Stimulated activated CD4-positive, alpha-beta T cell treated with anti-CD3 and anti-CD28 coated beads, TNF-alpha, amount 100 ng/mL, for 1 hour (primary cell): ENCODE data around the gene ENAM.
A peak's percentile ranks its signal among the peaks of the same experiment; 100 is the strongest.

Experiments used
- DNase-seq, 3 donors: peaks; one replicate each; pipeline ENCODE4 v3.0.0-alpha.2; 2020; ENCODE audit warnings: low read depth in 3 of 3, low spot score in 1 of 3

The ENAM gene

DNA sequence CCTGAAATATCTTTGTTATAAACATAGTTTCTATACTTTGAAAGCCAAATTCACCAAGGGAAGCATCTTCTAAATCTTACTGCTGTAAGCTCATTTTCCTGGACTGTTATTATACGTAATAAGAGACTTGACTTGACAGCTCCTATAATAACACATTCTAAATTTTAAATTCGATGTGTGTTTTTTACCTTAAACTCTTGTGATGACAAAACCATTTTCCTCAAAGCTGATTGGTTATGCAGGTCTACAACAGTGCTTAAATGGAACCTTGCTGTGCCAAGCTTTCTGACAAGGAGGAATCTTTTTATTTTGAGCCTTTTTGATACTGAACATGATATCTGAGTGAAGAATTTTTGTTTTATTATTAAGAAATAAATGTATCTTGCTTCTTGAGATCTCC lies at the start of gene ENAM:
Gene ENAM, plus strand, starts transcription at position 301 of the 400 bp plus-strand sequence. CDS start 757 bp downstream, outside the sequence.
- no peak for DNase-seq

- DNase-seq: no peak
Measured at GRCh38 chr4:70581980-70582379, 46.6 kb upstream of the ENAM start.

DNA sequence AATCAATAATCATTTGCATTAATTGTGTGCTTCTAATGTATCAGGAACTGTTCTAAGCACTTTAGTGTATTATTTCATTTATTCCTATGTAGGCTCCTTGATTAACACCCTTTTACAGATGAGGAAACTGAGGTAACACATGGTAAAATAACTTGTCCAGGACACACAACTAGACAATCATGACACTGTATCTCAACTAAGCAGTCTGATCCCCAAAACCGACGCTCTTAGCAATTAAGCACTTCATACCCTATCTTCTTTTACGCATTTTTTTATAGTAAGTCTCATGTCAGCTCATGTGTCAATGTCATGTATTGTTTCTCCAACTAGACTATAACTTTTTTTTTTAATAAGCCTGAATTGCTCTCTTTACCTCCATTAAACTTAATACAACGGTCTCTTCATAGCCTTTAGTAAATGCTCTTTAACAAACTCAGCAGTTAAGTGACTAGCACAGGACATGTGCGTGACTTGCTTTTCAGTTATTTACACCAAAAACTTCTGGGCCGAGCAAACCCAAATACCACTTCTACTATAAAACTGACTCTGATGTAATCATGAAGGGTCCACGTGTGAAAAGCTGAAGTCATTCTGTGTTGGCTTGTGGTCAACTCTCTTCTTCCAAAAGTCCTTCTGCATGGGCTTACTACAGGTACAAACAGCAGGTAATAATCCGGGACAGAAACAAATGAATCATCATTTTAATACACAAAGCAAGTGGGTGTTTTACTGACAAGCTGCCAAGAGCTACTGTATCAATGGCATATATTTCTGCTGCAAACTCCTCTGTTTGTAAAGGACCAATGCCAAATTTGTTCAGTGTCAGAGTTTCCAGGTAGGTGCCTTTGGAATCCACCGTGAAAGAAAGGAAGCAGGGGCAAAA lies 44.4 kb upstream of the ENAM start:
- DNase-seq: no peak

DNA sequence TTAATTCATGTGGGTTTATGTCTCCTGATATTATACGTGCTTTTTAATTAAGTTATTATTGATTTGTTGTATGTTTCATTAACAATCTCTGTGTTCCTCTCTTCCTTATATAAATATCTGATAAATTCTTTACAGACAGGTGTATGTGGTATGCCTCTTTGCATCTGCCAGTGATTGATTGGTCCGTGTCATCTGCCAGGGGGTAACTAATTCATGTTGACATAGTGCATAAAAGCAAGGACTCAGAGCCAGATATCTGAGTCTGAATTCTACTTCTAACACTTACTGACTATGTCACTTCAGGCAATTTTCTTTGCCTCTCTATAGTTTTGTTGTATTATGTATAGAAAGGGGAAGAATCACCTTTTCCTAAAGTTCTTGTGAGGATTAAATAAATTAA lies 41.7 kb upstream of the ENAM start:
- DNase-seq: no peak

DNA sequence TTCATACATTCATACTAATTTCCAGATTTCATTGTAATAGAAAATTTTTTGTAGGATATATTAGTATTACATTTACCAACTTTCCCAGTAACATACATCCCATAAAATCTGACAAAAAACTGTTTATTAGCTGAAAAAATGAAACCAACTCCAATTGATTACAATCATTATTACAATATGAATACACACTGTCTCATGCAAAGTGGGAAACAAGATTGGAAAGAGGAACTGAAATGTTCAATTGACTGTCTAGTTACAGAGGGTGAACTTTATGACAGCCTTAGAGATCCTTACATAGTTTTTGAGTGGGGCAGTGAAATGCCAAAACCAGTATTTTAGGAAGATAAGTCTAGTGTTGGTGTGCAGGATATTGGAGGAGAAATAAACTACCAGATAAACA lies 38.8 kb upstream of the ENAM start:
- no peak for DNase-seq

- no peak for DNase-seq
Measured at GRCh38 chr4:70591955-70592582, 36.5 kb upstream of the ENAM start, which contains the start of gene AMBN. AMBN (plus strand) TSS chr4:70592256; CDS start chr4:70592359, 103 bp downstream.

- no peak for DNase-seq
Measured at GRCh38 chr4:70594196-70594595, 34.3 kb upstream of the ENAM start.

DNA sequence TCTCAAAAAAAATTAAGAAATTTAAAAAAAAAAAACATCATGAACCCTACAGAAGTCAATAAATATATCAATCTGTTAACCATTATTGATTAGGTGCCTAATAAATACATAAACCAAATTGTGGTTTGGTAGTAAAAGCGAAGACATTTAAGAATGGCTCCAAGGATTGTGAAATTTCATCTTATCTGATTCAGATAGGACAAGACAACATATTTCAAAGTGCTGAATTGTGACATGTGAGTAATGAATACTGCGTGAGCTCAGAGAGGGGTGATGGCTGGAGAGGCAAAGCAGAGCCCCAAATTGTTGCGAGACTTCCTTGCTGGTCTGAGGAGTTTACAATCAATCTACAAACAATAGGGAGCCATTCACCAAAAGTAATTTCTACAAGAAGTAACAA lies 28.2 kb upstream of the ENAM start:
- no peak for DNase-seq

GRCh38 chr4:70600977-70601376 lies 27.6 kb upstream of the ENAM start:
- no peak for DNase-seq

DNA sequence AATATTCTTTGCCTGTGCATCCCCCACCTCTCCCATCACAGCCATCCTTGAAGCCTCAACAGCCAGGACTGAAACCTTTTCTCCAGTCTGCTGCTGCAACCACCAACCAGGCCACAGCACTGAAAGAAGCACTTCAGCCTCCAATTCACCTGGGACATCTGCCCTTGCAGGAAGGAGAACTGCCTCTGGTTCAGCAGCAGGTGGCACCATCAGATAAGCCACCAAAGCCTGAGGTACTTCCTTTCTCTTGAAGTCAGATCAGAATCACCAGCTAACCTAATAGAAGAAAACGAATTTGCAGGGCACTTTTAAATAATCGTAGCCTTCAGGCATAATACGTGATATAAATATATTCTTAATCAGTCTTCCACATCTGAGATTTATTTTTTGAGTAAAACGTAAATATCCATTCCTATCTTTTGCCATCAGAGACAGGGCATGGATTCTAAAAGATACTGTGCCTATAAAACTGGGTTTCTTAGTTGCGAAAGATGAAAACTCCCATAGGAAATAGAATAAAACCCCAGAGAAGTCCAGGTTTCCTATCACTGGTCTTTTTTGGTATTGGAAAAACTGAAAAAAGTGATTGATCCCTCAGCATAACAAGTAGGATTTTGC lies 27.0 kb upstream of the ENAM start:
- peak; percentile 13 to 27 (median 27) for DNase-seq

DNA sequence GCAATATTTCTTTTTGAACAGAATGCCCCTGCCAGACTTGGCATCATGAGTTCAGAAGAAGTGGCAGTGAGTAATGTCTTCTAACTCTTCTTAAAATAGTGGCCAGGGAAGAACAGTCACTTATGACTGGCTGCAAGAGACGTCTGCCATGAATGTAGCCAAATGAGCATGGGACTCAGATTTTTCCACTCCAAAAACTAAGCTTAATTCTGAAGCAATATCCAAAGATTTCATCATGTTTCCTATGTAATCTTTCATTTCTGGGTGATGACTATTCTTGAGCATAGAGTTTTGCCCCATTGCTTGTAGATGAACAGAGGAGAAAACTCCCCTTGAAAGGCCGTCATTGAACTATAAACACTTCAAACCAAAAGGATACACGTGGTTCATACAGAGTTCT lies 24.7 kb upstream of the ENAM start:
- no peak for DNase-seq

DNA sequence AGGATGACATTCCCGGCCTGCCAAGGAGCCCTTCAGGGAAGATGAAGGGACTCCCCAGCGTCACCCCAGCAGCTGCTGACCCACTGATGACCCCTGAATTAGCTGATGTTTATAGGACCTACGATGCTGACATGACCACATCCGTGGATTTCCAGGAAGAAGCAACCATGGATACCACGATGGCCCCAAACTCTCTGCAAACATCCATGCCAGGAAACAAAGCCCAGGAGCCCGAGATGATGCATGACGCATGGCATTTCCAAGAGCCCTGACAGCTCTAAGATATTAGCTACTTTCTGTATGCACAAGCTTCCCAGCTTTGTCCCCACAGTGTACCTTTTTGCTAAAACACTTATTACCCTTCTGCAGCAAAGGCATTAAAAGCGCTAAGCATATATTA lies 22.1 kb upstream of the ENAM start:
- DNase-seq: no peak

DNA sequence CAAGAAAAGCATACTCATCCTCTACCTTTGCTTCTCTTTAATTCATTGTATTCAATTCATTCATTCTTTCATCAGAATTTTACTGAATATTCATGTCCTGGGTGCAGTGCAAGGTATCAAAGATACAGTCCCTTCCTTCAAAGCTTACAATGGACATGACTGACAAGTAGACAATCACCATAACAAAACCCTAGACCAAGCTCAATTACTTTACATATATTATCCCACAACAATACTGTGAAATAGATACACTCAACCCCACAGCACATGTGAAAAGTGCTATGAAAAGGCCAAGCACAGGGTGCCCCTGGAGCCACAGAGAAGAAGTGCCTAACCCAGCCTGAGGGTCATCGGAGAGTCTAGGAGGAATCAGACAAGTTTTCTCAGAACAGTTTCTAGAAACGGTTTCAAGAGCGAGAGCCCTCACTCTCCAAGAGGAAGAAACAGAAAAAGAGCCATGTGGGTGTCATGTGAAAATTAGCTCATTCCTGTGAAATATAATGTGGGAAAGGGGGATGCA lies 21.1 kb upstream of the ENAM start:
- no peak for DNase-seq

GRCh38 chr4:70608324-70608723 lies 20.2 kb upstream of the ENAM start:
- no peak for DNase-seq

- no peak for DNase-seq
Measured at GRCh38 chr4:70613306-70614183, 15.0 kb upstream of the ENAM start.

GRCh38 chr4:70614184-70614555 lies 14.4 kb upstream of the ENAM start:
- DNase-seq: no peak

DNA sequence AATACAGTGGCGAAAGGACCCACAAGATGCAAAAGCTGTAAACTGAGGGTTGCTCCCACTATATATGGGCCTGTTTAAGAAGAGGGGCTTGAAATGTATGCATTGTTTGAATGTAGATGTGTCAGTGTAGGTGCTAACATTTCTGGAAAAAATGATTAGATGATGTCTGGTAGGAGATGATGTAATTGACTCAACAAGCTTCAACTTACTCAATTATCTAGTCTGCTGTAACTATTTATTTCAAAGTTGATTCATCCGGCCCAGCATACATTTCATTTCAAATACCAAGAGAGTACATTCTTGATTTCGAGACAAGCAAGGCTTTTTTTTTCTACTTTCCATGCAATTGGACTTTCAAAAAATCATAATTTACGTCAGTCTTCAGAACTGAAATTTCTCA lies 9.3 kb upstream of the ENAM start:
- DNase-seq: no peak

- no peak for DNase-seq
Measured at GRCh38 chr4:70619778-70620177, 8.8 kb upstream of the ENAM start.

- no peak for DNase-seq
Measured at GRCh38 chr4:70623323-70623722, 5.2 kb upstream of the ENAM start.

DNA sequence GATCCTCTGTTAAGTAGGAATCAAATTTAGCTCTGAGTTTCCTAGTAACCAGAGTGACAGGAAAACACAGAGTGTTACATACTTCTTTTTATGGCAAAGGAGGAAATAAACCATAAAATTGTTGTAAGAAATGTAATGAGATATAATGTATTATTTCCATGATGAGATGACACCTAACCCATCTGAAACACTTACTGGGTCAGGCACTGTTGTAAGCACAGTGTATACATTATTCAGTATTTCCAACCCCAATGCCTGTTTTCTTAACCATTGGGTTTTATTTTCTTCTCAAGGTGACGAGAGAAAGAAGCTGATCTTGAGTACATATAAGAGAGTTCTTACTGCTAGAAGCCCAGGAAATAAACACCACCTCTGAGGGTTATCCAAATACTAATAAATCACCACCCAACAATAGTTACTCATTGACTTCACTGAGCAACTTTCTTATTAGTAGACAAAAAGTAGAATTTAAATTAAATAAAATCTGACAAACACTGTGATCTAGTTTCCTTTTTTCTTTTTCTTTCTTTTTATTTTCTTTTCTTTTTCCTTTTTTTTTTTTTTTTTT lies 4.2 kb upstream of the ENAM start:
- DNase-seq: no peak

GRCh38 chr4:70627620-70628019 lies 924 bp upstream of the ENAM start:
- no peak for DNase-seq
